Retina (tissue), 1 donor: ENCODE data around the gene SPCS2.

Experiments
- DNase-seq: peaks from one replicate; pipeline ENCODE4 v3.0.0-alpha.2; 2016

SPCS2 gene

GRCh38 chr11:74948898-74949752 is at the start of gene SPCS2, which contains the start of gene XRRA1:
TSS of gene SPCS2 (plus strand) at chr11:74949266. CDS start at chr11:74949286, 20 bp downstream.
TSS of gene XRRA1 (minus strand) at chr11:74949091. CDS start at chr11:74940878, 8,213 bp downstream.
- peak; percentile 96 for DNase-seq

- DNase-seq: no peak
These were observed 46.7 kb upstream of the SPCS2 start for GRCh38 chr11:74902342-74902741.

- no peak for DNase-seq
These were observed 43.7 kb upstream of the SPCS2 start for GRCh38 chr11:74905326-74905725.

GRCh38 chr11:74909385-74909784 is 39.7 kb upstream of the SPCS2 start:
- DNase-seq: no peak

GRCh38 chr11:74909812-74910211 is 39.3 kb upstream of the SPCS2 start:
- no peak for DNase-seq

- no peak for DNase-seq
These were observed 25.9 kb upstream of the SPCS2 start for GRCh38 chr11:74923125-74923524.

- no peak for DNase-seq
These were observed 23.8 kb upstream of the SPCS2 start for GRCh38 chr11:74925281-74925680.

GRCh38 chr11:74926304-74927030 is 22.6 kb upstream of the SPCS2 start:
- no peak for DNase-seq

- DNase-seq: no peak
These were observed 21.6 kb upstream of the SPCS2 start for GRCh38 chr11:74927496-74927895.

- peak; percentile 63 for DNase-seq
These were observed 19.4 kb upstream of the SPCS2 start for GRCh38 chr11:74929431-74930363.

GRCh38 chr11:74932169-74932568 is 16.9 kb upstream of the SPCS2 start:
- DNase-seq: no peak

- DNase-seq: no peak
These were observed 16.3 kb upstream of the SPCS2 start for GRCh38 chr11:74932797-74933196.

- DNase-seq: no peak
These were observed 15.3 kb upstream of the SPCS2 start for GRCh38 chr11:74933765-74934164.

- no peak for DNase-seq
These were observed 13.8 kb upstream of the SPCS2 start for GRCh38 chr11:74935285-74935684.

- DNase-seq: no peak
These were observed 13.0 kb upstream of the SPCS2 start for GRCh38 chr11:74936087-74936486.

GRCh38 chr11:74936976-74937375 is 12.1 kb upstream of the SPCS2 start:
- DNase-seq: no peak

GRCh38 chr11:74937696-74938475 is 11.2 kb upstream of the SPCS2 start:
- DNase-seq: no peak

GRCh38 chr11:74941492-74941891 is 7.6 kb upstream of the SPCS2 start:
- DNase-seq: no peak

- DNase-seq: no peak
These were observed 6.8 kb upstream of the SPCS2 start for GRCh38 chr11:74942073-74942759.

GRCh38 chr11:74948546-74948897 is 544 bp upstream of the SPCS2 start:
- DNase-seq: no peak

- peak; percentile 15 for DNase-seq
These were observed 679 bp downstream of the SPCS2 start for GRCh38 chr11:74949753-74950137.
